Frontal cortex (tissue), 4 donors: ENCODE results near the gene AEN. TPM values are rescaled to one million over a fixed set of nuclear protein-coding genes. Genes with fewer than 3 reads are reported as not detected.

Source experiments
- DNase-seq, 2 donors: peaks; one replicate each; pipeline ENCODE4 v3.0.0; 2012; ENCODE audit warnings: low spot score in 2 of 2
- FAIRE-seq: peaks from 2 replicates; lab custom pipeline; 2012; peaks lifted over from hg19 to GRCh38; lab: Jason Lieb, UNC
- small RNA-seq: library from RNA; depleted of rRNA; stranded (forward); fragments of <200 nt; gene quantifications from one replicate; pipeline ENCODE3, GENCODE V24; 2014
- total RNA-seq: library from RNA; depleted of rRNA; stranded (reverse); fragments of >200 nt; gene quantifications from one replicate; pipeline ENCODE4 v1.2.3, GENCODE V29; 2014
- donor health status: control.
- donor health status: control.
- donor health status: control.

The AEN gene
- total RNA-seq, 1 donor from 2014 or later: 4.5 TPM

GRCh38 chr15:88658972-88659931 lies 38.1 kb downstream of the AEN start:
- FAIRE-seq: no peak
- DNase-seq: peak in 1 of 2 donors; percentile 52

GRCh38 chr15:88661041-88661700 lies 40.0 kb downstream of the AEN start:
- FAIRE-seq: no peak
- DNase-seq: no peak

- no peak for FAIRE-seq
Measured at GRCh38 chr15:88661761-88662556, 40.8 kb downstream of the AEN start.

GRCh38 chr15:88663141-88663621 lies 42.0 kb downstream of the AEN start:
- DNase-seq: no peak
- no peak for FAIRE-seq

More at GRCh38 chr15:88661761-88662556, 40.8 kb downstream of the AEN start:
- DNase-seq: no peak

GRCh38 chr15:88664151-88664778 lies 43.1 kb downstream of the AEN start:
- no peak for DNase-seq
- FAIRE-seq: no peak

GRCh38 chr15:88674661-88675060 lies 53.5 kb downstream of the AEN start:
- DNase-seq (no peak), FAIRE-seq (no peak)

- no peak for DNase-seq
- no peak for FAIRE-seq
Measured at GRCh38 chr15:88678755-88679154, 57.6 kb downstream of the AEN start.

GRCh38 chr15:88680241-88681001 lies 59.3 kb downstream of the AEN start:
- DNase-seq (no peak), FAIRE-seq (no peak)

GRCh38 chr15:88681610-88682221 lies 60.6 kb downstream of the AEN start:
- FAIRE-seq (no peak), DNase-seq (peak; percentile 39 to 42)

Small RNA genes within 50 kb of the gene (small RNA-seq; reads per million reads assigned to genes)
- gene MIR1179 (1.2 reads per million, percentile 71 among the genes with 10 or more reads in this experiment), gene MIR7-2 (0.74 reads per million, percentile 55 among the genes with 10 or more reads in this experiment)

Other genes starting within 250 kb of the AEN start
- gene MRPL46, start 154.0 kb upstream of the AEN start, total RNA-seq: 15.1 TPM
- 15.9 TPM for gene MRPS11, start 153.6 kb upstream of the AEN start, total RNA-seq
- gene DET1, start 74.7 kb upstream of the AEN start, total RNA-seq: 8.2 TPM
- not detected for gene ISG20, start 17.7 kb downstream of the AEN start, total RNA-seq
- gene ACAN, start 182.1 kb downstream of the AEN start, total RNA-seq: 0.41 TPM